GM12878 (cell line): ENCODE results near the gene CCL20. TPM values are rescaled to one million over a fixed set of nuclear protein-coding genes. Genes with fewer than 3 reads are reported as not detected.

Experiments
- ATAC-seq: fragments of 200-7000 bp; cut with Tn5 transposase; 3 replicates; pipeline ENCODE4 v1.9.1; 2020; ENCODE audit warnings: mild to moderate bottlenecking, moderate library complexity
- BruUV-seq: library from RNA; stranded (reverse); fragments of 400-500 nt; replicated peaks from 2 replicates; lab custom pipeline; 2021; lab: Mats Ljungman, UMichigan
- CTCF ChIA-PET: fragments of 300-600 bp; sonication (Branson Sonifier 250); formaldehyde crosslinking; extraction: SDS; loops from one replicate; lab custom pipeline; 2021; ENCODE audit warnings: inconsistent platforms; lab: Yijun Ruan, JAX
- POLR2A ChIA-PET: fragments of 350-600 bp; formaldehyde crosslinking; extraction: SDS; loops from one replicate; lab custom pipeline; 2021; ENCODE audit warnings: inconsistent platforms; lab: Charles Lee
- RAD21 ChIA-PET: fragments of 300-600 bp; sonication (Branson Sonifier 250); formaldehyde crosslinking; loops from one replicate; lab custom pipeline; 2023; ENCODE audit warnings: antibody characterized with exemption; ENCODE audit not compliant: unreplicated experiment; lab: Charles Lee
- SMC1A ChIA-PET: fragments of 300-600 bp; sonication (Branson Sonifier 250); formaldehyde crosslinking; loops from one replicate; lab custom pipeline; 2023; ENCODE audit not compliant: unreplicated experiment, uncharacterized antibody; lab: Charles Lee
- DNase-seq: peaks from one replicate; pipeline ENCODE4 v3.0.0-alpha.2; 2011; ENCODE audit warnings: low read depth, low spot score
- FAIRE-seq: peaks from 3 replicates; lab custom pipeline; 2011; peaks lifted over from hg19 to GRCh38; lab: Jason Lieb, UNC
- H2AFZ ChIP-seq: 2 replicates; pipeline ENCODE4 v1.6.0; 2011; ENCODE audit warnings: low read depth, low read length, control low read depth; ENCODE audit not compliant: control insufficient read depth
- H3K27ac ChIP-seq: 2 replicates; pipeline ENCODE4 v1.5.1; 2011; ENCODE audit warnings: control low read depth; ENCODE audit not compliant: control insufficient read depth, insufficient read depth
- H3K27me3 ChIP-seq, 2 experiments: replicated peaks in 1 of 2; 2 replicates each; pipeline versions ENCODE4 v1.6.0 to v1.6.1; 2011; ENCODE audit warnings: low read length in 1 of 2; ENCODE audit not compliant: control insufficient read depth in 2 of 2, insufficient read depth in 2 of 2
- H3K36me3 ChIP-seq, 2 experiments: 2 replicates each; pipeline ENCODE4 v1.5.1; 2011; ENCODE audit warnings: low read length in 1 of 2; ENCODE audit not compliant: control insufficient read depth in 2 of 2, insufficient read depth in 2 of 2
- H3K4me1 ChIP-seq: 2 replicates; pipeline ENCODE4 v1.6.1; 2011; ENCODE audit warnings: mild to moderate bottlenecking, low read length, moderate library complexity, mixed read lengths; ENCODE audit not compliant: control insufficient read depth, insufficient read depth
- H3K4me2 ChIP-seq: 2 replicates; pipeline ENCODE4 v1.6.0; 2011; ENCODE audit warnings: control low read depth; ENCODE audit not compliant: control insufficient read depth, insufficient read depth
- H3K4me3 ChIP-seq: fragments of 200-600 bp; sonication (generic); 2 replicates; pipeline ENCODE4 v1.5.1; 2016
- H3K79me2 ChIP-seq: 2 replicates; pipeline ENCODE4 v1.6.0; 2011; ENCODE audit warnings: low read length; ENCODE audit not compliant: control insufficient read depth, insufficient read depth
- H3K9ac ChIP-seq: 2 replicates; pipeline ENCODE4 v1.8.0; 2011; ENCODE audit warnings: low read length, control low read depth, mixed read lengths; ENCODE audit not compliant: control insufficient read depth, insufficient read depth
- H3K9me3 ChIP-seq: replicated peaks from 3 replicates; pipeline ENCODE4 v1.5.1; 2011; ENCODE audit warnings: mild to moderate bottlenecking, low read length; ENCODE audit not compliant: control insufficient read depth, insufficient read depth
- H4K20me1 ChIP-seq: 2 replicates; pipeline ENCODE4 v1.6.0; 2011; ENCODE audit not compliant: control insufficient read depth, insufficient read depth
- BHLHE40 ChIP-seq, 2 experiments: fragments of 450-650 bp in 1 of 2; IDR thresholded peaks; 2 replicates each; pipeline ENCODE4 v1.6.1; 2011 to 2017; ENCODE audit warnings: low read depth in 2 of 2, borderline replicate concordance in 1 of 2, improper control_type of control experiment in 1 of 2, low read length in 1 of 2, mild to moderate bottlenecking in 1 of 2
- FOXM1 ChIP-seq: IDR thresholded peaks from 2 replicates; pipeline ENCODE4 v1.6.1; 2012; ENCODE audit warnings: low read depth, mild to moderate bottlenecking, inconsistent platforms, low read length, moderate library complexity
- HSF1 ChIP-seq: fragments of 150-350 bp; IDR thresholded peaks from 2 replicates; pipeline ENCODE4 v1.6.1; 2014; ENCODE audit warnings: mild to moderate bottlenecking, low read depth, low read length
- IRF4 ChIP-seq: IDR thresholded peaks from 2 replicates; pipeline ENCODE4 v1.6.1; 2011; ENCODE audit warnings: low read depth, low read length
- KDM1A ChIP-seq: fragments of 200-600 bp; sonication (generic); IDR thresholded peaks from 2 replicates; pipeline ENCODE4 v1.6.1; 2016; ENCODE audit warnings: borderline replicate concordance
- MXI1 ChIP-seq: fragments of 150-350 bp; IDR thresholded peaks from 2 replicates; pipeline ENCODE4 v1.6.1; 2011; ENCODE audit warnings: low read depth, mild to moderate bottlenecking, inconsistent platforms, low read length, improper control_type of control experiment
- NRF1 ChIP-seq: conservative IDR thresholded peaks from 2 replicates; pipeline ENCODE4 v1.6.1; 2011; ENCODE audit warnings: mild to moderate bottlenecking, low read depth, low read length, improper control_type of control experiment
- RAD21 ChIP-seq: IDR thresholded peaks from 2 replicates; pipeline ENCODE4 v1.6.1; 2011; ENCODE audit warnings: mild to moderate bottlenecking, low read depth, low read length, moderate library complexity; ENCODE audit not compliant: insufficient read depth
- WGBS: methylation state at CpG from one replicate; pipeline ENCODE4 v1.1.6; 2016; ENCODE audit warnings: low lambda C conversion rate; ENCODE audit not compliant: insufficient replicate concordance, insufficient coverage; ENCODE audit errors: missing lambda C conversion rate; 5-methylcytosine and 5-hydroxymethylcytosine counted together
- in situ Hi-C: fragments of 300-500 bp; cut with MboI; formaldehyde crosslinking; loops from 9 replicates; pipeline ENCODE4 v1.14.3; 2018; ENCODE audit warnings: mixed read lengths
- intact Hi-C: fragments of 100-400 bp; cut with micrococcal nuclease; formaldehyde crosslinking; loops from one replicate; pipeline ENCODE4 v1.14.2; 2022; ENCODE audit not compliant: unreplicated experiment
- polyA plus RNA-seq, 11 experiments: library from polyadenylated mRNA; depleted of rRNA in 4 of 11; unstranded in 6 of 11; stranded (reverse) in 5 of 11; fragments of >200 nt; fragmentation: Nextera tagmentation in 4 of 11; fragmentation: Illumina TruSeq in 1 of 11; extraction: Ambion mirVana in 4 of 11; extraction: Trizol in 1 of 11; gene quantifications; 1 replicate in 1 of 11; 2 replicates in 10 of 11; pipeline versions ENCODE4 v1.2.1 to v1.2.3, GENCODE V29; 2011 to 2016; ENCODE audit warnings: inconsistent platforms in 2 of 11, missing spikeins in 2 of 11, low read depth in 1 of 11
- total RNA-seq, 4 experiments: library from RNA; depleted of rRNA in 3 of 4; stranded (reverse); fragments of >200 nt in 3 of 4; fragmentation: Illumina TruSeq in 1 of 4; extraction: Trizol in 1 of 4; gene quantifications; 2 replicates each; pipeline versions ENCODE4 v1.2.1 to v1.2.3, GENCODE V29; 2013 to 2021

CCL20 gene
- total and polyA plus RNA-seq, 10 of the 15 experiments (the other 5 are each of a cell fraction or from before 2014, with no cell fraction given), result 5.5 to 35.7 (median 15.6) TPM

DNA sequence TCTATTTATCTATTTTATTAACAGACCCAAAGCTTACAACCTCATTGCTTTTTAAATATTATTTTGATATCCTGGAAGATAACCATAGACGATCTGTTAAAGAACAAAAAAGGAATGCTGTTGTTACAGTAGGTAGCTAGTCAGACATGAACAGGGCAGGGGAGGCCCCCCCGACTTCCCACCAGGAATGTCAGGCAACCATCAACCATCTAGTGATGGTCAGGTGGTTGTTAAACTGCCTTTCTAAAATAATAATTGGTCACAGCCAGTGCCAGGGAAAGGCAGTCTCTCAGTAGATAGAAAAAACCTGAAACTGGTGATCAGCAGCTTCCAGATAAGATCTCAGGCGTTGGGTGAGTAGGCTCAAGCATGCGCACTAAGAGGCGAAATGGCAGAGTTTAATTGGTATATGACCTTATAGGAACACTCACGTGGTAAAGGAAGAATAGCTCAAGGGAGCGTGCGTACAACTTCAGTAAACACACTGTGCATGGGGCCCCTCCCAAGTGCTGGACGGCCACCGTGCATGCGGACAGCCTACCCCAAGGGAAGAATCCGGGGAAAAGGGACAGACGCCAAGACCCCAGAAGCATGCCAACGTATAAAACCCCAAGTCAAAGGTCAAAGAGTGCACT, 32.5 kb upstream of the CCL20 start:
- ChIA-PET SMC1A (interaction anchor here (3.5 to 8.0 kb wide), 7 partner anchors 12 to 306 kb away, joined by 15 to 120 read pairs (median 62); no protein-coding TSS in a partner anchor), CTCF (interaction anchor here (3.0 to 4.4 kb wide), 3 partner anchors 7 to 81 kb away, joined by 32 to 58 read pairs (median 40); no protein-coding TSS in a partner anchor)
- Histone ChIP-seq H3K9me3 (no peaks in the 10 kb centered on the region), H3K4me1 (peaks cover 20% of the 10 kb centered on the region), H3K27ac (no peak overlapping the region)
- no TSS peak for BruUV-seq
- no peak for DNase-seq
- TF ChIP-seq MXI1, result no peak
- no peak for TF ChIP-seq HSF1
- TF ChIP-seq NRF1, result no peak
- no peak for TF ChIP-seq IRF4
- no peak for TF ChIP-seq RAD21
- no peak for TF ChIP-seq KDM1A
- no peak for TF ChIP-seq FOXM1
- TF ChIP-seq BHLHE40 (IDR thresholded peaks at IDR 0.05; ENCODE audit: borderline replicate concordance in 1 of 2, low read depth in 2 of 2, low read length in 1 of 2), result no peak
- TF ChIP-seq, all 136 proteins: peak for 0
- H2AFZ ChIP-seq, result no peak overlapping the region
- no peaks in the 10 kb centered on the region for H3K27me3 ChIP-seq
- no peaks in the 10 kb centered on the region for H3K36me3 ChIP-seq
- ATAC-seq (no peak), FAIRE-seq (no peak)
- H3K4me3 ChIP-seq, result no peak overlapping the region
- no peak overlapping the region for H3K4me2 ChIP-seq
- H4K20me1 ChIP-seq, result no peaks in the 10 kb centered on the region
- WGBS, result 87% methylated on average over 14 of the region's 14 CpGs
- in situ Hi-C loops (loop anchor here (25.0 kb wide), 1 partner anchor 944 kb away; the partner anchor contains the start of gene RHBDD1), intact Hi-C loops (loop anchor here (10.0 kb wide), 1 partner anchor 814 kb away; no protein-coding TSS in a partner anchor)
- RAD21 ChIA-PET, result interaction anchor here (0.8 to 2.6 kb wide), 4 partner anchors 15 to 375 kb away, joined by 3 to 17 read pairs (median 6); no protein-coding TSS in a partner anchor
- H3K9ac ChIP-seq, result no peak overlapping the region
- no peaks in the 10 kb centered on the region; the same call in 1 of the 2 replicates for H3K79me2 ChIP-seq
- POLR2A ChIA-PET, result interaction anchor here (0.7 to 6.1 kb wide), 3 partner anchors 23 to 82 kb away, joined by 3 to 58 read pairs (median 6); no protein-coding TSS in a partner anchor
